Dedifferentiated amniotic fluid mesenchymal stem cell (primary cell): ENCODE results near the gene ACY1.
"Not testable (repeated sequence)": the region's sequence is repeated elsewhere in the genome, so short reads cannot be mapped to it uniquely, and the experiment has no call there.

Source experiments
- DNase-seq: peaks from one replicate; pipeline ENCODE4 v3.0.0-alpha.2; 2016; ENCODE audit errors: extremely low spot score

Gene ACY1

DNA sequence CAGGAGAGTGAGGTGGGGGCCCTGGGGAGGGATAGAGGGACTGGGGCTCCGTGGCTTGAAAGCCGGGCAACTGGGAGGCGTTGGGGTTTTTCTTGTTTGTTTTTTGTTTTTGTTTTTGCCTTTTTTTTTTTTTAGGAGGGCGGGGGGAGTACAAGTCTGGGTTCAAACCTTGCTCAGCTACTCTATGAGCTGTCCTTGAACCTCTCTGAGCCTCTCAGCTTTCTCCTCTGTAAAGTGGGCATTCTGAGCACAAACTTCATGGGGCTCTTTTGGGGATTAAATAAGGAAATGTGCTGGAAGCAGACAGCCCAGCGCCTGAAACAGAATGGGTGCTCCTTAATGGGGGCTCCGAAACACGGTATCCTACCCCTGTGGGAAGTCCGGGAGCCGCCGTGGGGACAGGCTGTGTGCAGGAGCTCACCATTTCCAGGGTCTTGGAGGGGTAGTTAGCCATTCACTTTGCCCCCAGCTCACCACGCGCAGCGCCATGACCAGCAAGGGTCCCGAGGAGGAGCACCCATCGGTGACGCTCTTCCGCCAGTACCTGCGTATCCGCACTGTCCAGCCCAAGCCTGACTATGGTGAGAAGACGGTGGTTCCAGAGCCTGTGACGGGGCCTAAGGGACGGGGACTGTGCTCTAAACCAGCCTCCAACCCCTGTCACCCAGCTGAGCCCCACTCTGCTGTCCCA is 388 bp downstream of the ACY1 start:
- DNase-seq: no peak

GRCh38 chr3:51984269-51984647 is 923 bp downstream of the ACY1 start:
- DNase-seq: no peak

DNA sequence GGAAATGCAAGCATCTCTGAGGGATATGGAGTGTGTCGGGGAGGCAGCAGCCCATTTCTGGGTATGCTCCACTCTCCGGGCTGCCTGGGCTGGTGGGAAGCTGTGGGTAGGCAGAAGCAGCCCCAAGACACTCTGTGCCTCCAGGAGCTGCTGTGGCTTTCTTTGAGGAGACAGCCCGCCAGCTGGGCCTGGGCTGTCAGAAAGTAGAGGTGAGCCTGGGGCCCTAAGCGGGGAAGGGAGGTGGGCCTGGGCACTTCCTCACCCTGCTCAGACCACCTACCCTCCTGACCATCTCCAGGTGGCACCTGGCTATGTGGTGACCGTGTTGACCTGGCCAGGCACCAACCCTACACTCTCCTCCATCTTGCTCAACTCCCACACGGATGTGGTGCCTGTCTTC is 1.7 kb downstream of the ACY1 start:
- no peak for DNase-seq

GRCh38 chr3:51986010-51986947 is 2.9 kb downstream of the ACY1 start:
- DNase-seq: no peak

DNA sequence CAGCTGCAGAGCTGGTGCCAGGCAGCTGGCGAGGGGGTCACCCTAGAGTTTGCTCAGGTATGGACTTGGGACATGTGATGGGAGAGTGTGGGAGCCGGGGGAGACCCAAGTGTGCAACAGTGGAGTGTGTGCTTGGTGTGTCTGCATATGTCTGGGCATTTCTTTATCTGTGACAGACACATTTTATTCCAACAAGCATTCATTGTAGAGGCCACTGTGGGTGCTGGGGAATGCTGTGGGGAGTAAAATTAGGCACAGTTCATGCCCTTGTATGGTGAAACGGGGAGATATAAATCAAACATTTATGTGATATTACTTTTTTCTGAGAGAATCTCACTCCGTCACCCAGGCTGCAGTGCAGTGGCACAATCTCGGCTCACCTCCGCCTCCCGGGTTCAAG is 4.2 kb downstream of the ACY1 start:
- DNase-seq: no peak

DNA sequence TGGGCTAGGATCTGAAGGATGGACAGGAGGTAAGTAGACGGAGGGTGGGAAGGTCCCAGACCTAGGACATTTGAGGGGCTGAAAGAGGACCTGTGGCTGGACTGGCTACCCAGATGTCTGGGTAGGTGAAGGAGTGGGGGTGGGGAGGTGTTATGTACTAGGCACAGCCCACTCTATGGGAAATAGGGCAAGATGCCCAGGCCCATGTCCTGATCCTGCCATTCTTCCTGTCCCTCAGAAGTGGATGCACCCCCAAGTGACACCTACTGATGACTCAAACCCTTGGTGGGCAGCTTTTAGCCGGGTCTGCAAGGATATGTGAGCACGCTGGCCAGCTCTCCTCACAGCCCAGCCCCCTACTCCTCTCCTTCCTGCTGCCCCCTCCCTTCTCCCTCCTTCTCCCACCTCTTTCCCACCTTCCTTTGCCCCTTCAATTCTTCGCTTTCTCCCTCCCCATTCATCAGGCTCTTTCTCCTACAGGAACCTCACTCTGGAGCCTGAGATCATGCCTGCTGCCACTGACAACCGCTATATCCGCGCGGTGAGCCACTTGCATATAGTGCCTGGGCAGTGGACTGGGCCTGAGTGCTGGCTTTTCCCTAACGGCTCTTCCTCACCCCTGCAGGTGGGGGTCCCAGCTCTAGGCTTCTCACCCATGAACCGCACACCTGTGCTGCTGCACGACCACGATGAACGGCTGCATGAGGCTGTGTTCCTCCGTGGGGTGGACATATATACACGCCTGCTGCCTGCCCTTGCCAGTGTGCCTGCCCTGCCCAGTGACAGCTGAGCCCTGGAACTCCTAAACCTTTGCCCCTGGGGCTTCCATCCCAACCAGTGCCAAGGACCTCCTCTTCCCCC is 5.2 kb downstream of the ACY1 start:
- no peak for DNase-seq

GRCh38 chr3:51990501-51990971 is 7.2 kb downstream of the ACY1 start:
- DNase-seq: not testable (repeated sequence)

GRCh38 chr3:51992017-51992682 is 8.8 kb downstream of the ACY1 start:
- no peak for DNase-seq

DNA sequence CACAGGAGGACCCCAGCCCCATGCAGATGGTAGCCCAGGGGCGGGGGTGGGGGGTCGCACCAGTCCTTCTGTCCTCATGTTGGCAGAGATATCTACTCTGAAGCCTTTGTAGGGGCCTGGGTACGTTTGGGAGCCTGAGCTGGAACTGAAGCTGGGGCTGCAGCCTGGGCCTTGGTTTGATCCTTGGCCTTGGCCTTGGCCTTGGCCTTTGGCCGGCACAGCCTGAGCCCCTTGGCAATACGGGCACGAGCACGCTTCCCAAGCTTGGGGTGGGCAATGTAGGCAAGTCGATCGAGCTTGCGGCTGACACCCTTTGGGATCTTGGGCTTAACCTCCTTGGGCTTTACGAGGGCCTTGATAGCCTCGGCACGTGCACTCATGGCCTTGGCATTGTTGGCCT is 10.3 kb downstream of the ACY1 start:
- DNase-seq: not testable (repeated sequence)

- DNase-seq: no peak
Measured at GRCh38 chr3:51994530-51994929, 11.2 kb downstream of the ACY1 start.

GRCh38 chr3:51995346-51996163 is 12.2 kb downstream of the ACY1 start, which contains the start of gene RPL29:
RPL29 (minus strand) TSS chr3:51995895; CDS start chr3:51995461, 434 bp downstream.
- DNase-seq: peak; percentile 97

DNA sequence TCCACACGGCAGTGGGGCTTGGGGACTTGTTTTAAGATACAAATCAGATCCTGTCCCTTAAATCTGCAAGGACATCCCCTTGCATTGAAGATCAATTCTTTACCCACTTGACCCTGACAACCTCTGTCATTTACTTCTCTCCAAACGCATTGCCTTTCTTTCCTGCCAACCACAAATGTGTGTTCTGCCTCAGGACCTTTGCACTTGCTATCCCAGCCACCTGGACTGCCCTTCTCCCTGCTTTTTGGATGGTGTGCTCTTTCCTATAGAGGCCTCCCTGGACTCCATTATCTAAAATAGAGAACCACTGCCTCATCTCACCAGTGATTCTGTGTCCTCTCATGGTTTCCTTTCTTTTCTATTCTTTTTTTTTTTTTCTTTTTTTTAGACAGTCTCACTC is 13.8 kb downstream of the ACY1 start:
- no peak for DNase-seq

DNA sequence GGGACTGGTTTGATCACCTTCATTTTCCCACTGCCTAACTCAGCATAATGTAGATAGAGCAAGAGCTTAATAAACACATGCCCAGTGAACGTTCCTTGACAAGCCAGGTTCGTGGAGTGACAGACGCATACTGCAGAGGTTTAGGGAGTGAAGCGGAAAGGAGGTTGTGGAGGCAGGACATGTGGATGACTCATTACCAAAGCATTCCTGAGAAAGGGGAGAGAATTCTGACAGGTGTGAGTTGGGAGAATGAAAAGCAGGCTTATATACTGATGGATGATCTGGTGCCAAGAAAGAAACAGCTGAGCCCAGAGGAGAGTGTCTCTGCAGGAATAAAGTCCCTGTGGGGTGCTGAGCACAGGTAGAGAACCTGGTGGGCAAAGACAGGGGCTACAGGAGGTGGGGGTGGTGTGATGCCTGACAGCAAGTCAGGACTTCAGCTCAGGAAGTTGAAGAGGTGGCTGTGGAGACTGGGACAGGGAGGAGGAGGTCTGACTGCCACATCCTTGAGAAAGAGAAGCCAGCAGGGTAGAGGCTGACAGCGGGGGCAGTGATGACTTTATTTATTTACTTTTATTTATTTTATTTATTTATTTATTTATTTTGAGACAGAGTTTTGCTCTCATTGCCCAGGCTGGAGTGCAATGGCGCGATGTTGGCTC is 14.7 kb downstream of the ACY1 start:
- DNase-seq: no peak

GRCh38 chr3:51998774-51999173 is 15.4 kb downstream of the ACY1 start:
- no peak for DNase-seq

GRCh38 chr3:51999846-52000245 is 16.5 kb downstream of the ACY1 start:
- DNase-seq: no peak

DNA sequence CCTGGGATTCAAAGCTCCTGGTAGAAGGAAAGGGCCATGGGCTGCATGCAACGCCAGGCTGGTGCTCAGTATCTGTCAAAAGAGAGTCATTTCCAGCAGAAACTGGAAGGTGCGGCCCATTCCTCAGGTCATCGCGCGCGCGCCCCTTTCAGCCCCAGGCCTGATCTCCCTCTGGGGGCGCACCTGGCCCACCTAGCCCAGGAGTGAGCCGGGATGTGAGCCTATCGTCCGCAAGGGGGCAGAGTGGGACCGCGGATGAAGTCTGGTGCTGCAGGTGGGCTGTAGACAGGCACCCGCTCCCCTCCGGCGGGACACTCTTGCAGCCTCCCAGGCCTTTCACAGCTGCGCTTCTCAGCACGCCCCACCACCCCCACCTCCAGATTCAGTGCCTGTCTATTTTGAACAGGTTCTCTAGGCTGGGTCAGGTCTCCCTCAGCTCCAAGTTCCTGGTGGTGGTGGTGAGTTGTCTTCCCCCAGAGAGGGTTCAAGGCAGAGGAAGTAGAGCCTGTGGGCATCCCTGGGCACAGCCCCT is 18.2 kb downstream of the ACY1 start:
- peak; percentile 23 for DNase-seq

GRCh38 chr3:52002748-52003147 is 19.4 kb downstream of the ACY1 start:
- no peak for DNase-seq

DNA sequence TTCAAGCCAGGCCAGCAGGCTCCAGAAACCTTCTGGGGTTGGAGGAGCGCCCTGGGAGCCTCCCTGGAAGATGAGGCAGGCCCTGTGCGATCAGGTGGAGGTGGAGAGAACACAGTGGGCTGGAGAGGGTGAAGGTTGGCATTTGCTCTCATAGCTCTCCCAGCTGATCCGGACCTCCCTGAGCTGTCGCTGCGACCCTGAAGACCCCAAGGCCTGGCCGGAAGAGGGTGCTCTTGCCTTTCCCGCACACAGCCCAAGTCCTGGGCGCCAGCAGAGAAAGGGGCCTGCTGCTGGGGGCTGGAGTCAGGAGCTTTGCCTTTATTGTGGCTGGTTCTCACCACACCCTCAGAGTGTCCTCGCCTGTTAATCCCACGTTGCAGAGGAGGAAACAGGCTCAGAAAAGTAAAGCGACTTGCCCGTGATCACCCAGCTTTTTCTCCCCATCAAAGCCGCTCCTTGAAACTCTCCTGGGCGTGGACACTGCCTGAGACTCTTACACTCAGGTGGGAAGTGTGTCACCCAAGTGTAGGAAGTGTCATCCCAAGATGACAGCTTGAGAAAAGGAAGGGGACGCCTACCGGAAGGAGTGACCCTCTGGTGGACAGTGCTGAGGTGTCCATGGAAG is 20.9 kb downstream of the ACY1 start:
- no peak for DNase-seq

DNA sequence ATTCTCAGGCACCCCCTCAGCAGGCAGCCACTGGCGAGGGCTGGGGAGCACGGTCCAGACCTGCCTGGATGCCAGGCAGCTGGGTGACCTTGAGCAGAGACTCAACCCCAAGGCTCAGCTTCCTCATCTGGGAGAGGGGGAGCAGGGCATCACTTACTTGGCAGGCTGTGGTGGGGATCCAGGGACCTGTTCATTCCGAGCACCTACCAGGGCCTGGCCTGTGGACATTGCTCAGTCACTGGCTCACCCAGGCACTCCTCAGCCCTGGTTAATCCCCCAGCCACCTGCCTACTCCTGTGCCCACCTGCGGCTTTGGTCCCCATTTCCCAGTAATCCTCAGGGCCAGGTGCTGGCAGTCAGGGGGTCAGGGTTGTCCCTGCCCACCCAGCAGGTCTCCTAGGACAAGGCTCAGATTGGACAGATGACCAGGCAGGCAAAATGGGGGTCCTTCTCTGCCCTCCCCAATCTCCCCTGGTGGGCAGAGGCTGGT is 21.6 kb downstream of the ACY1 start:
- DNase-seq: no peak
